Uterus (tissue), 2 donors: ENCODE measurements around the gene AP1S3.

ENCODE experiments used
- CTCF ChIP-seq, 4 experiments: fragments of 200-600 bp in 2 of 4; fragments of 450-650 bp in 2 of 4; sonication (generic) in 2 of 4; IDR thresholded peaks; one replicate each; pipeline ENCODE4 v1.5.1; 2016 to 2019; ENCODE audit warnings: antibody characterized with exemption in 4 of 4, mild to moderate bottlenecking in 2 of 4, moderate library complexity in 1 of 4
- POLR2A ChIP-seq, 2 donors: fragments of 450-650 bp; IDR thresholded peaks; one replicate each; pipeline ENCODE4 v1.6.1; 2016; ENCODE audit warnings: antibody characterized with exemption in 2 of 2, mild to moderate bottlenecking in 1 of 2, moderate library complexity in 1 of 2

- TF ChIP-seq CTCF (IDR thresholded peaks at IDR 0.05) (no peak), POLR2A (IDR thresholded peaks at IDR 0.05) (no peak)
These were observed 79.1 kb downstream of the AP1S3 start for GRCh38 chr2:223758131-223758840.
